Sigmoid colon (tissue), 7 donors: Measurements from ENCODE around the gene PSMC3. TPM values are rescaled to one million over a fixed set of nuclear protein-coding genes. Genes with fewer than 3 reads are reported as not detected.
A peak's percentile ranks its signal among the peaks of the same experiment; 100 is the strongest.

Source experiments
- DNase-seq: peaks from one replicate; pipeline ENCODE4 v3.0.0-alpha.2; 2019
- H3K27ac ChIP-seq, 4 donors: fragments of 200-600 bp; sonication (generic); one replicate each; pipeline ENCODE4 v1.5.1; 2016 to 2019; ENCODE audit warnings: mild to moderate bottlenecking in 1 of 4
- H3K27me3 ChIP-seq, 3 donors: fragments of 200-600 bp; sonication (generic); one replicate each; pipeline ENCODE4 v1.5.1; 2019; ENCODE audit warnings: mild to moderate bottlenecking in 1 of 3
- H3K36me3 ChIP-seq, 4 donors: fragments of 200-600 bp; sonication (generic); one replicate each; pipeline ENCODE4 v1.5.1; 2016 to 2019
- H3K4me1 ChIP-seq, 4 donors: fragments of 200-600 bp; sonication (generic); one replicate each; pipeline ENCODE4 v1.5.1; 2017 to 2019
- H3K4me3 ChIP-seq, 4 donors: fragments of 200-600 bp; sonication (generic); one replicate each; pipeline ENCODE4 v1.5.1; 2017 to 2019; ENCODE audit warnings: mild to moderate bottlenecking in 2 of 4, moderate library complexity in 1 of 4
- H3K9me3 ChIP-seq, 4 donors: fragments of 200-600 bp in 3 of 4; sonication (generic) in 3 of 4; one replicate each; pipeline versions ENCODE4 v1.5.1 to v1.6.1; 2013 to 2019
- EP300 ChIP-seq, 4 donors: sonication (generic); formaldehyde crosslinking; IDR thresholded peaks; one replicate each; pipeline ENCODE4 v1.6.1; 2017; ENCODE audit warnings: antibody characterized with exemption in 4 of 4
- POLR2A ChIP-seq, 2 donors: fragments of 450-650 bp; IDR thresholded peaks; one replicate each; pipeline ENCODE4 v1.6.1; 2016; ENCODE audit warnings: antibody characterized with exemption in 2 of 2, mild to moderate bottlenecking in 2 of 2, moderate library complexity in 2 of 2
- POLR2AphosphoS5 ChIP-seq, 4 donors: sonication (generic); formaldehyde crosslinking; IDR thresholded peaks; one replicate each; pipeline ENCODE4 v1.6.1; 2017; ENCODE audit warnings: antibody characterized with exemption in 4 of 4
- WGBS, 2 donors: extraction: QIAGEN DNeasy Blood & Tissue Kit; methylation state at CpG; one replicate each; pipeline ENCODE4 v1.1.7; 2013; 5-methylcytosine and 5-hydroxymethylcytosine counted together
- intact Hi-C: fragments of 100-400 bp; cut with DNase I; formaldehyde crosslinking; loops from one replicate; pipeline ENCODE4 v1.15.1; 2023
- polyA plus RNA-seq, 3 donors: library from polyadenylated mRNA; stranded (reverse); fragments of 200-250 nt; gene quantifications; one replicate each; pipeline ENCODE4 v1.2.3, GENCODE V29; 2013
- total RNA-seq, 4 donors: library from RNA; depleted of rRNA; stranded (reverse); fragments of >200 nt; gene quantifications; one replicate each; pipeline ENCODE4 v1.1.0, GENCODE V29; 2016
- TF ChIP-seq, protein P1 (sequence below), 4 experiments: fragments of 450-650 bp in 3 of 4; fragments of 200-600 bp in 1 of 4; IDR thresholded peaks; one replicate each; pipeline ENCODE4 v1.5.1; 2016 to 2019; ENCODE audit warnings: antibody characterized with exemption in 4 of 4, mild to moderate bottlenecking in 3 of 4, moderate library complexity in 2 of 4
- donor health status: healthy with polysubstance abuse.
- donor health status: Bipolar disorder and iron deficiency.
- donor health status: healthy.

The PSMC3 gene
- total and polyA plus RNA-seq, 7 donors = 104 to 202 (median 151) TPM

DNA sequence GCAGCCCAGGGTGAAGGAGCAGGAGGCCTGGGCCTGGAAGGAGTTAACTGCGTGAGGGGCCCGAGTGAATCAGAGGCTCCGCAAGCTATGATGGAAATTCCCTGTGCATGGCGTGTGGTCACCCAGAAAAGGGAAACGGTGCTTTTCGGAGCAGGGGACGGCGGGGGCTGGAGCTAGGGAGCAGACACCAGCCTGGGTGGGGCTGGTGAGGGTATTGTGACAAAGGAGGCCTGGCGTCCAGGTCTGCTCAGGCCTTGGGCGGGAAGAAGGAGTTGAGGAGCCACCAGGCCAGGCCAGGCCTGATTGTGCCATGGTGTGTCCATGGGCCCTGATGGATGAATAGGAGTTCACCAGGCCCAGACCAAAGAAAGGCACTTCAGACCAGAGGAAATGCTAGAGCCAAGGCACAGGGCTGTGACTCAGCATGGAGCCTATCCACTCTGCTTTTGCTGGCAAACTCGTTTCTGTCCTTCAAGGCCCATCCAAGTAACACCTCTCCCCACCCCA, 35.1 kb downstream of the PSMC3 start:
- H3K36me3 ChIP-seq = no peaks in the 10 kb centered on the region
- no peaks in the 10 kb centered on the region for H3K4me1 ChIP-seq
- no peaks in the 10 kb centered on the region for H3K9me3 ChIP-seq
- peak; percentile 77 for DNase-seq
- peak in 1 of 4 donors; percentile 15 for TF ChIP-seq POLR2AphosphoS5 (IDR thresholded peaks at IDR 0.05)
- TF ChIP-seq EP300 (IDR thresholded peaks at IDR 0.05) = no peak
- H3K27ac ChIP-seq = peak overlapping the region in 3 of 4 donors; percentile 59 to 70 (median 64)
- no peak overlapping the region for H3K4me3 ChIP-seq
- WGBS, 2 donors = 86% methylated on average over 11 of the region's 11 CpGs
- intact Hi-C loops = no loop called here
- H3K27me3 ChIP-seq = no peaks in the 10 kb centered on the region

DNA sequence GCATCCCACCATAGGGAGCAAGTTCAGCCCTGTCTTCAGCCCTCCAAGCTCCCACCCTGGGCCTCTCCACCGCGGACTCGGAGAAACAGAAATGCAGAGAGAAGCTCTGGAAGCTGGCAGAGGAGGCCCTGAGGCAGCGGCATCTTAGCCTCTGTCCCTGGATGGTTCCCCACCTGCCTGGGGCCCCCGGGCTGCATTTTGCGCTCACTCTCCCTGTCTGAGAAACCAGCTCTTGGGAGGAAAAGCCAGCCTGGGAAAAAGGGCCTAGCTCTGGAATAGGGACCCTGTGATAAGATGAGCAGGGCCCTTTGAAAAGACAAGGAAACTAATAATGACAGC, 35.8 kb downstream of the PSMC3 start:
- Histone ChIP-seq H3K4me1 (no peaks in the 10 kb centered on the region), H3K9me3 (no peaks in the 10 kb centered on the region), H3K4me3 (no peak overlapping the region), H3K27me3 (no peaks in the 10 kb centered on the region), H3K36me3 (no peaks in the 10 kb centered on the region), H3K27ac (peak overlapping the region in 1 of 4 donors; percentile 59)
- intact Hi-C loops = no loop called here
- WGBS, 2 donors = 97 to 98% methylated on average over 6 of the region's 6 CpGs
- TF ChIP-seq POLR2A (IDR thresholded peaks at IDR 0.05) = no peak
- no peak for TF ChIP-seq POLR2AphosphoS5 (IDR thresholded peaks at IDR 0.05)
- TF ChIP-seq, protein P1, sequence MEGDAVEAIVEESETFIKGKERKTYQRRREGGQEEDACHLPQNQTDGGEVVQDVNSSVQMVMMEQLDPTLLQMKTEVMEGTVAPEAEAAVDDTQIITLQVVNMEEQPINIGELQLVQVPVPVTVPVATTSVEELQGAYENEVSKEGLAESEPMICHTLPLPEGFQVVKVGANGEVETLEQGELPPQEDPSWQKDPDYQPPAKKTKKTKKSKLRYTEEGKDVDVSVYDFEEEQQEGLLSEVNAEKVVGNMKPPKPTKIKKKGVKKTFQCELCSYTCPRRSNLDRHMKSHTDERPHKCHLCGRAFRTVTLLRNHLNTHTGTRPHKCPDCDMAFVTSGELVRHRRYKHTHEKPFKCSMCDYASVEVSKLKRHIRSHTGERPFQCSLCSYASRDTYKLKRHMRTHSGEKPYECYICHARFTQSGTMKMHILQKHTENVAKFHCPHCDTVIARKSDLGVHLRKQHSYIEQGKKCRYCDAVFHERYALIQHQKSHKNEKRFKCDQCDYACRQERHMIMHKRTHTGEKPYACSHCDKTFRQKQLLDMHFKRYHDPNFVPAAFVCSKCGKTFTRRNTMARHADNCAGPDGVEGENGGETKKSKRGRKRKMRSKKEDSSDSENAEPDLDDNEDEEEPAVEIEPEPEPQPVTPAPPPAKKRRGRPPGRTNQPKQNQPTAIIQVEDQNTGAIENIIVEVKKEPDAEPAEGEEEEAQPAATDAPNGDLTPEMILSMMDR (IDR thresholded peaks at IDR 0.05) = no peak
- no peak for DNase-seq

DNA sequence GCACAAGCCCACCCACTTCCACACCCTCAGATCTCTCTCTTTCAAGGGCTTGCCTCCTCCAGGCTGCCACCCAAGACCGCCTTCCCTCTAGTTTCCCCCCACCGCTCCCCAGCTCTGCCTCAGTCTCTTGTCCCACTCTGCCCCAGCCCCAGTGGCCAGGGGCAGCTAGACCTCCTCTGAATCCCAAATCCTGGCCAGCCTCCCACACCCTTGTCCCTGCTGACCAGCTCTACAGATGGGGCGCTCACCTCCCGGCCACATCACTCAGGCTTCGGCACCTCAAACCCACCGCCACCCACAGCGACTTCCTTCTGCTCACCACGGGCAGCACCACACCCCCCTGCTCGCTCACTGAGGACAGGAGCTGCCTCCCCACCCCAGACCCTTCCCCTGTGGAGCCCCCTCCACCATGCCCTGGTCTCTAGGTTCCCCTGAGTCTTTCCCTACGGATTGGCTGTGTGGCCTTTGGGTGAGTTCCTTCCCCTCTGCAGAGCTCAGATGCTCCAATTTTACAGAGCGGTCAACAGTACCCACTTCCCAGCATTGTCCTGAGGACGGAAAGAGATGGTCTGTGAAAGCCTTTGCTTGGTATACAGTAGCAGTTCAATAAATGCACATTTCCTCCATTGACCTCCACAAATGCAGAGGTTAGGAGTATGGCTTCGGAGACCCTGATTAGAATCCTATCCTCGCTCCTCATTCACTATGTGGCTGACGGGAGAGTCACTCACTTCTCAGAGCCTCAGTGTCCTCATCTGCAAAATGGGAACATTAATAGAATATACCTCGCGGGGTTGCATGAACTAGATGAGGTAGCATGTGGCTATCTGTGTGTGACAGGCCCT, 36.4 kb downstream of the PSMC3 start:
- no peaks in the 10 kb centered on the region for H3K27me3 ChIP-seq
- DNase-seq = no peak
- H3K36me3 ChIP-seq = no peaks in the 10 kb centered on the region
- no peaks in the 10 kb centered on the region for H3K9me3 ChIP-seq
- intact Hi-C loops = no loop called here
- WGBS, 2 donors = 76 to 88% methylated on average over 17 of the region's 17 CpGs
- H3K4me1 ChIP-seq = no peaks in the 10 kb centered on the region
- H3K27ac ChIP-seq = peak overlapping the region in 1 of 4 donors; percentile 20
- TF ChIP-seq POLR2AphosphoS5 (IDR thresholded peaks at IDR 0.05) = no peak
- no peak for TF ChIP-seq EP300 (IDR thresholded peaks at IDR 0.05)
- TF ChIP-seq POLR2A (IDR thresholded peaks at IDR 0.05) = no peak
- TF ChIP-seq, protein P1 (IDR thresholded peaks at IDR 0.05) = no peak
- no peak overlapping the region for H3K4me3 ChIP-seq

GRCh38 chr11:47388697-47389576, 37.3 kb downstream of the PSMC3 start:
- Histone ChIP-seq H3K9me3 (no peaks in the 10 kb centered on the region), H3K27ac (peak overlapping the region in 1 of 4 donors; percentile 20), H3K4me3 (no peak overlapping the region), H3K27me3 (no peaks in the 10 kb centered on the region), H3K4me1 (no peaks in the 10 kb centered on the region), H3K36me3 (no peaks in the 10 kb centered on the region)
- WGBS, 2 donors = 87 to 92% methylated on average over 28 of the region's 28 CpGs
- intact Hi-C loops = no loop called here
- DNase-seq = no peak
- TF ChIP-seq, protein P1 (IDR thresholded peaks at IDR 0.05) = no peak
- TF ChIP-seq POLR2A (IDR thresholded peaks at IDR 0.05) (no peak), EP300 (IDR thresholded peaks at IDR 0.05) (no peak), POLR2AphosphoS5 (IDR thresholded peaks at IDR 0.05) (no peak)
